GM12865 (cell line): ENCODE results near the gene IFIT2.
"Not testable (repeated sequence)": the region's sequence is repeated elsewhere in the genome, so short reads cannot be mapped to it uniquely, and the experiment has no call there.

Experiments used
- DNase-seq: peaks from one replicate; pipeline ENCODE4 v3.0.0; 2010; ENCODE audit warnings: low read depth
- H3K4me3 ChIP-seq: 2 replicates; pipeline ENCODE4 v1.5.1; 2011; ENCODE audit warnings: mild to moderate bottlenecking, low read depth, low read length, control low read depth
- CTCF ChIP-seq: IDR thresholded peaks from 2 replicates; pipeline ENCODE4 v1.5.1; 2011; ENCODE audit warnings: low read length, control low read depth, low read depth, inconsistent platforms; ENCODE audit not compliant: insufficient read depth; ENCODE audit errors: missing control alignments

Gene IFIT2

GRCh38 chr10:89312973-89313372 lies 11.1 kb downstream of the IFIT2 start:
- H3K4me3 ChIP-seq: no peak overlapping the region
- TF ChIP-seq CTCF: no peak

GRCh38 chr10:89314676-89315075 lies 12.8 kb downstream of the IFIT2 start:
- no peak for DNase-seq
- no peak for TF ChIP-seq CTCF
- H3K4me3 ChIP-seq: no peak overlapping the region

More at GRCh38 chr10:89312973-89313372, 11.1 kb downstream of the IFIT2 start:
- DNase-seq: no peak

- H3K4me3 ChIP-seq, DNase-seq: not testable (repeated sequence)
Measured at GRCh38 chr10:89318047-89318446, 16.2 kb downstream of the IFIT2 start.

GRCh38 chr10:89325081-89325480 lies 23.2 kb downstream of the IFIT2 start:
- not testable (repeated sequence) for H3K4me3 ChIP-seq, DNase-seq

- not testable (repeated sequence) for H3K4me3 ChIP-seq, DNase-seq
Measured at GRCh38 chr10:89325856-89326255, 24.0 kb downstream of the IFIT2 start.

GRCh38 chr10:89327803-89328441 lies 26.1 kb downstream of the IFIT2 start, which contains the start of gene IFIT3:
Gene IFIT3, plus strand, starts transcription at chr10:89327997. Its CDS starts 77 bp downstream, at chr10:89328074.
- DNase-seq: peak; percentile 75
- TF ChIP-seq CTCF: no peak
- H3K4me3 ChIP-seq: peak within 1 kb of the TSS; percentile 62

- TF ChIP-seq CTCF: no peak
- DNase-seq: no peak
- peak overlapping the region; percentile 62 for H3K4me3 ChIP-seq
Measured at GRCh38 chr10:89329151-89329550, 27.3 kb downstream of the IFIT2 start.

GRCh38 chr10:89330014-89330413 lies 28.2 kb downstream of the IFIT2 start:
- peak overlapping the region; percentile 36 for H3K4me3 ChIP-seq
- DNase-seq: peak; percentile 59

- no peak for TF ChIP-seq CTCF
- peak overlapping the region; percentile 36 for H3K4me3 ChIP-seq
- no peak for DNase-seq
Measured at GRCh38 chr10:89330537-89331212, 28.8 kb downstream of the IFIT2 start.

- peak overlapping the region; percentile 90 for H3K4me3 ChIP-seq
- not testable (repeated sequence) for DNase-seq
Measured at GRCh38 chr10:89331487-89332122, 29.8 kb downstream of the IFIT2 start.
